GM19397 (cell line): ENCODE data around the gene RHO.
A peak's percentile ranks its signal among the peaks of the same experiment; 100 is the strongest.

Experiments used
- ATAC-seq: cut with Tn5 transposase; IDR thresholded peaks from one replicate; pipeline ENCODE4 v1.9.1; 2021; ENCODE audit warnings: mild to moderate bottlenecking, moderate library complexity; ENCODE audit not compliant: unreplicated experiment

RHO gene

GRCh38 chr3:129575233-129575996, 47.0 kb downstream of the RHO start:
- no peak for ATAC-seq

DNA sequence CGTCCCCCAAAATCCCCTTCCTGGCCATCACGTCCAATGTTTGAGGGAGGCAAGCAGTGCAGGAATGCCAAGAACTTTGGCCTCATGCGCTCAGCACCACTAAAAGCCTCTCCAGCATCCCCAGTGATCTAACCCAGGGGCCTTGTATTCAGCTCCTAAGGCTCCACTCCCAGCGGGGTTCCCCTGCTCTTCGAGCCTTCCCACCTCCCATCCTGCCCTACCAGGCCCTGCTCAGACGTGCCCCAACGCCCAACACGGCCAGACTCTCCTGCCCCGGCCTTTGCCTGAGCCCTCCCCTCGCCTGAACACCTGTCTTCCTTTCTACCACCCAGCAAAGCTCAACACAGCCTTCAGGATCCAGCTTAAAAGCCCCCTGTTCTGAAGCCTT, 47.6 kb downstream of the RHO start:
- no peak for ATAC-seq

GRCh38 chr3:129576514-129577352, 48.3 kb downstream of the RHO start:
- peak; percentile 57 for ATAC-seq

DNA sequence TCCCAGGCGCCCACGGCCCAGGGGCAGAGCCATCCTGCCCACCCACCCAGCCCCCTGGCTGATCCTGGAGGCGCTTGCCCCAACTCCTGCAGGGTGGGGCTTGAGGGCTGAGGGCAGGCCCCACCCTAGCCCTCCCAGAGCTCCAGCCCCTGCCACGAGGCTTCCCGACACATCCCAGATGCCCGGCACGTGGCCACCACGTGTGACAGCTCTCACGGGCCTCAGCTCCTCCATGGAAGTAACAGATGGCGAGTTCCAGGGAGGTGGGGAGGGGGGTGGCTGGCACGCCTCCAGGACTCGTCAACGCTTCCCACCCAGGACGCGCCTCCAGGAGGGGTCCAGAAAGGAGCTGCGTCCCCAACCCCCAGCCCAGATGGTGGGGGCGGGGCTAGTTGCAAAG, 48.9 kb downstream of the RHO start:
- ATAC-seq = no peak

- peak; percentile 50 for ATAC-seq
Observed at GRCh38 chr3:129577925-129578786, 49.7 kb downstream of the RHO start.

GRCh38 chr3:129579991-129580390, 51.6 kb downstream of the RHO start:
- ATAC-seq = no peak

- no peak for ATAC-seq
Observed at GRCh38 chr3:129581623-129582022, 53.2 kb downstream of the RHO start.

DNA sequence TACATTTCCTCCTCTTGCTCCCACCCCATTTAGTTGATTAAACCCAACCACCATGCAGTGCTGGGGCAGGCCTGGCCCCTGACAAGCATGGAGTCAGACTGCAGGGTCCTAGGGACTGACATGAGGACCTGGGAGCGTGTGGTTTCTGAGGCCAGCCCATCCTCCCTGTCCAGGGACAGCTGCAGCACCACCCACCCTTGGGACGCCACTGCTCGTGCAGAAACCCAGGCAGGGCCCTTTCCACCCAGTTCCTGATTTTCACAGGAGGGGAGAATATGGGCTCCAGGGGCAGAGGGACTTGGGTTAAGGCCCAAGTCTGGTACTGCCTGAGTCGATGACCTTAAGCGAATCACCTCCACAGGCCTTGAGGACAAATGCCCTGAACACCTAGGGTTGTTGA, 54.4 kb downstream of the RHO start:
- no peak for ATAC-seq

DNA sequence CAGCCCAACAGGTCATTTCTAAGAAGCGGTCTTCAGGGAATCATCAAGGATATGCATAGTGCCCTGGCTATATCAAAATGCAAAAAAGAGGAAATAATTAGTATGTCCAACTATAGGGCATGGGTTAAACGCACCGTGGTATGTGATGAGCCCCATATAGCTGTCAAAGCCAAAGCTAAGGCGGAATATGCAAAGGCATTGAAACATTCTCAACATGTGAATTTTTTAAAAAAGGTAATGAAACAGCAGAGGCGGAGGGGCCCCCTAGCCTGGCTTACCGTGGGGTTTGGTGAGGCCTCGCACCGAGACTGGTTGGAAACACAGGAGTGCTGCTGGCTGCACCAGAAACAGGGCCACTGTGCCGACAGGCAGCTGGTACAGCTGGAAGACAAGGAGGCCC, 54.9 kb downstream of the RHO start:
- ATAC-seq = no peak

GRCh38 chr3:129584631-129585030, 56.2 kb downstream of the RHO start:
- no peak for ATAC-seq
